Ovary (tissue), 3 donors: ENCODE results near the gene CACNA1C.

Experiments used
- EP300 ChIP-seq: sonication (generic); formaldehyde crosslinking; IDR thresholded peaks from one replicate; pipeline ENCODE4 v1.6.1; 2017; ENCODE audit warnings: antibody characterized with exemption
- POLR2A ChIP-seq: fragments of 450-650 bp; IDR thresholded peaks from one replicate; pipeline ENCODE4 v1.6.1; 2017; ENCODE audit warnings: antibody characterized with exemption, mild to moderate bottlenecking, moderate library complexity
- TF ChIP-seq, protein P1 (sequence below), 3 donors: fragments of 450-650 bp in 2 of 3; fragments of 200-600 bp in 1 of 3; IDR thresholded peaks; one replicate each; pipeline versions ENCODE4 v1.5.1 to v1.8.0; 2016 to 2022; ENCODE audit warnings: antibody characterized with exemption in 3 of 3, mild to moderate bottlenecking in 1 of 3
- donor health status: DM: no; HTN: no; CAD: no.

- TF ChIP-seq, protein P1, sequence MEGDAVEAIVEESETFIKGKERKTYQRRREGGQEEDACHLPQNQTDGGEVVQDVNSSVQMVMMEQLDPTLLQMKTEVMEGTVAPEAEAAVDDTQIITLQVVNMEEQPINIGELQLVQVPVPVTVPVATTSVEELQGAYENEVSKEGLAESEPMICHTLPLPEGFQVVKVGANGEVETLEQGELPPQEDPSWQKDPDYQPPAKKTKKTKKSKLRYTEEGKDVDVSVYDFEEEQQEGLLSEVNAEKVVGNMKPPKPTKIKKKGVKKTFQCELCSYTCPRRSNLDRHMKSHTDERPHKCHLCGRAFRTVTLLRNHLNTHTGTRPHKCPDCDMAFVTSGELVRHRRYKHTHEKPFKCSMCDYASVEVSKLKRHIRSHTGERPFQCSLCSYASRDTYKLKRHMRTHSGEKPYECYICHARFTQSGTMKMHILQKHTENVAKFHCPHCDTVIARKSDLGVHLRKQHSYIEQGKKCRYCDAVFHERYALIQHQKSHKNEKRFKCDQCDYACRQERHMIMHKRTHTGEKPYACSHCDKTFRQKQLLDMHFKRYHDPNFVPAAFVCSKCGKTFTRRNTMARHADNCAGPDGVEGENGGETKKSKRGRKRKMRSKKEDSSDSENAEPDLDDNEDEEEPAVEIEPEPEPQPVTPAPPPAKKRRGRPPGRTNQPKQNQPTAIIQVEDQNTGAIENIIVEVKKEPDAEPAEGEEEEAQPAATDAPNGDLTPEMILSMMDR (IDR thresholded peaks at IDR 0.05), result no peak
- TF ChIP-seq POLR2A (no peak), EP300 (no peak)
Observed at GRCh38 chr12:2386566-2386965, 333.8 kb downstream of the CACNA1C start.
